Stimulated activated CD8-positive, alpha-beta memory T cell treated with anti-CD3 and anti-CD28 coated beads, Interleukin-15, amount 100 ng/mL, for 1 hour (primary cell): Measurements from ENCODE around the gene AOAH.
"Not testable (repeated sequence)": the region's sequence is repeated elsewhere in the genome, so short reads cannot be mapped to it uniquely, and the experiment has no call there.

Source experiments
- DNase-seq: peaks from one replicate; pipeline ENCODE4 v3.0.0-alpha.2; 2020; ENCODE audit warnings: low read depth

AOAH gene

GRCh38 chr7:36736899-36737211 lies 12.6 kb upstream of the AOAH start:
- no peak for DNase-seq

GRCh38 chr7:36736090-36736898 lies 12.0 kb upstream of the AOAH start:
- DNase-seq = no peak

GRCh38 chr7:36735172-36735571 lies 10.9 kb upstream of the AOAH start:
- no peak for DNase-seq

GRCh38 chr7:36734731-36735130 lies 10.4 kb upstream of the AOAH start:
- no peak for DNase-seq

- DNase-seq = no peak
Measured at GRCh38 chr7:36733411-36733810, 9.1 kb upstream of the AOAH start.

GRCh38 chr7:36732806-36733205 lies 8.5 kb upstream of the AOAH start:
- DNase-seq = no peak

GRCh38 chr7:36730046-36730445 lies 5.8 kb upstream of the AOAH start:
- DNase-seq = no peak

- no peak for DNase-seq
Measured at GRCh38 chr7:36728143-36728542, 3.8 kb upstream of the AOAH start.

- DNase-seq = no peak
Measured at GRCh38 chr7:36726806-36727503, 2.7 kb upstream of the AOAH start.

GRCh38 chr7:36726311-36726710 lies 2.0 kb upstream of the AOAH start:
- DNase-seq = no peak

GRCh38 chr7:36724996-36725395 lies 702 bp upstream of the AOAH start:
- DNase-seq = no peak

- DNase-seq = no peak
Measured at GRCh38 chr7:36723291-36723690, 1.0 kb downstream of the AOAH start.

- no peak for DNase-seq
Measured at GRCh38 chr7:36719083-36719632, 5.1 kb downstream of the AOAH start.

- DNase-seq = no peak
Measured at GRCh38 chr7:36717586-36717985, 6.7 kb downstream of the AOAH start.

GRCh38 chr7:36716802-36717201 lies 7.5 kb downstream of the AOAH start:
- not testable (repeated sequence) for DNase-seq

GRCh38 chr7:36712015-36712414 lies 12.3 kb downstream of the AOAH start:
- no peak for DNase-seq

GRCh38 chr7:36711256-36711655 lies 13.0 kb downstream of the AOAH start:
- no peak for DNase-seq

- DNase-seq = no peak
Measured at GRCh38 chr7:36710186-36710791, 14.0 kb downstream of the AOAH start.

GRCh38 chr7:36708767-36709166 lies 15.5 kb downstream of the AOAH start:
- DNase-seq = no peak

- DNase-seq = no peak
Measured at GRCh38 chr7:36707898-36708297, 16.4 kb downstream of the AOAH start.

GRCh38 chr7:36707465-36707864 lies 16.8 kb downstream of the AOAH start:
- no peak for DNase-seq

GRCh38 chr7:36703860-36704259 lies 20.4 kb downstream of the AOAH start:
- DNase-seq = not testable (repeated sequence)

GRCh38 chr7:36692456-36692855 lies 31.8 kb downstream of the AOAH start:
- DNase-seq = no peak
